Measurements from ENCODE around the gene UHRF2. TPM values are rescaled to one million over a fixed set of nuclear protein-coding genes. Genes with fewer than 3 reads are reported as not detected.

Gene UHRF2
- total RNA-seq, 2 experiments from 2014 or later, result 59.5 to 62.9 TPM

DNA sequence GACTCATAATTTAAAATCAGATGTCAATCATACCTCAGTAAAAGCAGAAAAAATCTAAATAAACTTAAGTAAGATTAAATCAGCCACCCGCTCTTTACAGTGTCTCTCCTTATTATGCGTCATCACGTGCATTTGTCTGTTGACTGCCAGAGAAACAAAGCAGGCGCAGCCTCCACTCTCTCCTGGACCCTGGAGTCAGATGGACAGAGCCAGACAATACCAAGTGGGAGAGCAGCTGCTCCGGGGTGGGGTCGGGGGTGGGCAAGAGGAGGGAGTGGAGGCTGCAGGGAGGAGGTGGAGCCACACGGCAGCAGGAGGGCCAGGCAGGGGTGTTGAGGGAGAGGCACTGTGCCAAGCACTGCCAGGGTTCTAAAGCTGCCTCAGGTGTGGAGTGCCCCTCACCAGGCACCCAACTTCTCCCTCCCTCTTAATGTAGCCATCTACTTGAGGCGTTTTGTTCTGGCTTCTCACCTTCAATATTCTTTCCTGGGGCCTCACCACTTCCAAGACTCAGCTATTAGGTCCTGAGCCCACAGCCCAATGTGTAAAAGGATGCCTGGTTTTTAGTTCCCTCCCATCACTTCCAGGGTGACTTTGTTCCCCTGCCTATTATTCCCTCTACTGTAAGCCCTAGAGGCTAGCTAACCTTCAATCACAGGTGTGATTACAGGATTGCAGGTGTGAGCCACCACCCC lies 136.3 kb downstream of the UHRF2 start:
- Mint-ChIP-seq H3K4me3 (no peak overlapping the region), H3K36me3 (no peaks in the 10 kb centered on the region), H3K27me3 (peaks cover 1% of the 10 kb centered on the region), H3K4me1 (ENCODE audit: low read depth) (no peaks in the 10 kb centered on the region), H3K9me3 (no peaks in the 10 kb centered on the region), H3K27ac (no peak overlapping the region)
- POLR2A ChIA-PET, result no interaction called here
- CTCF ChIA-PET, result no interaction called here
- DNase-seq, result no peak
- intact Hi-C loops (cut with micrococcal nuclease), result no loop called here

DNA sequence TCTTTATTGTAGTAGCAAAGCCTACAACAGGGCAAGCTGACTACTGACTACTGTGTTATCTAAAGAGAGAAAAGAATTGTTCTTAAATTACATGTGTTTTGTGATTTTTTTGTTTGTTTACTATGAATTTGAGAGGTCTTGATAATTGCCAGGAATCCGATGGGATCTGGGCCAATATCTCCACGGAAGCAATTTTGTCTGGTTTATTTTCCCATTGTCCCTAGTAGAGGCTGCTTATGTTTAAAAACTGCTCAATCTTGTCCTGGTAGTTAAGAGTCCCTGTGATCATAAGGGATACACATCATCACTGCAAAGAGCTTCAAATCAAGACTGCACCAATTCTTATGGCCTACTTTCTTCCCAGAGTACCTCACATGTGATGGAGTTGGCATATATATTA lies 138.1 kb downstream of the UHRF2 start:
- no peak for DNase-seq
- intact Hi-C loops (cut with micrococcal nuclease), result no loop called here
- H3K27me3 Mint-ChIP-seq, result peaks cover 1% of the 10 kb centered on the region
- H3K4me1 Mint-ChIP-seq (ENCODE audit: low read depth), result no peaks in the 10 kb centered on the region
- no peaks in the 10 kb centered on the region for H3K36me3 Mint-ChIP-seq
- POLR2A ChIA-PET, result no interaction called here
- no peak overlapping the region for H3K27ac Mint-ChIP-seq
- CTCF ChIA-PET, result no interaction called here
- H3K4me3 Mint-ChIP-seq, result no peak overlapping the region
- no peaks in the 10 kb centered on the region for H3K9me3 Mint-ChIP-seq

DNA sequence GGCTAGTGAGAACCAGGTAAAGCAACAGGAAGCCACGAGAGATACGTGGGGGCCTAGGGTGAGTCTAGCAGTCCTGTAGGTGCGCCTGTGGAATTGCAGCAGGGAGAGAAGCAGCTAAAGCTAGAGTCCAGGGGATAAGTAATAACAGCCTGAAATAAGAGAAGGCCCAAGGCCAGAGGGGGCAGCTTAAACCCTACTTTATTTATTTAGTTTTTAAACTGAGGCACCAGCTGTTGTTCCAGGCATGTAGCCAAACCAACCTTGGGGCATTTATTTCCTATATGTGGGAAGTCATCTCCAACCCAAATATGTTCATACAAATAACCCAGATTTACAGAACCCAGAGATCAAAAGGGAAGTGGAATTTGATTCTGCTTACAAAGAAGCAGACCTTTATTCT lies 139.0 kb downstream of the UHRF2 start:
- DNase-seq, result no peak
- Mint-ChIP-seq H3K27ac (no peak overlapping the region), H3K4me1 (ENCODE audit: low read depth) (no peaks in the 10 kb centered on the region), H3K36me3 (no peaks in the 10 kb centered on the region), H3K27me3 (peaks cover 1% of the 10 kb centered on the region), H3K4me3 (no peak overlapping the region), H3K9me3 (no peaks in the 10 kb centered on the region)
- ChIA-PET POLR2A (interaction anchor here (1.6 kb wide), 1 partner anchor 9 kb away, joined by 3 read pairs; no protein-coding TSS in a partner anchor), CTCF (no interaction called here)
- intact Hi-C loops (cut with micrococcal nuclease), result no loop called here

GRCh38 chr9:6552498-6553121 lies 139.6 kb downstream of the UHRF2 start:
- Mint-ChIP-seq H3K4me3 (no peak overlapping the region), H3K9me3 (no peaks in the 10 kb centered on the region), H3K36me3 (no peaks in the 10 kb centered on the region), H3K27ac (no peak overlapping the region), H3K4me1 (ENCODE audit: low read depth) (no peaks in the 10 kb centered on the region), H3K27me3 (peaks cover 1% of the 10 kb centered on the region)
- POLR2A ChIA-PET, result interaction anchor here (1.6 kb wide), 1 partner anchor 10 kb away, joined by 3 read pairs; no protein-coding TSS in a partner anchor
- intact Hi-C loops (cut with micrococcal nuclease), result no loop called here
- CTCF ChIA-PET, result interaction anchor here (1.1 kb wide), 1 partner anchor 10 kb away, joined by 3 read pairs; no protein-coding TSS in a partner anchor
- DNase-seq, result no peak

GRCh38 chr9:6553866-6554265 lies 140.9 kb downstream of the UHRF2 start:
- no peaks in the 10 kb centered on the region for H3K9me3 Mint-ChIP-seq
- intact Hi-C loops (cut with micrococcal nuclease), result no loop called here
- no peak overlapping the region for H3K27ac Mint-ChIP-seq
- no peak overlapping the region for H3K4me3 Mint-ChIP-seq
- no peaks in the 10 kb centered on the region for H3K36me3 Mint-ChIP-seq
- no peaks in the 10 kb centered on the region for H3K4me1 Mint-ChIP-seq (ENCODE audit: low read depth)
- DNase-seq, result no peak
- POLR2A ChIA-PET, result no interaction called here
- CTCF ChIA-PET, result interaction anchor here (0.6 to 1.0 kb wide), 3 partner anchors 18 to 201 kb away, joined by 4 read pairs; no protein-coding TSS in a partner anchor
- H3K27me3 Mint-ChIP-seq, result peaks cover 1% of the 10 kb centered on the region

Other genes with a start within 250 kb of the UHRF2 start
- not detected for gene IL33, start 197.4 kb upstream of the UHRF2 start, total RNA-seq
- not detected for gene TPD52L3, start 84.8 kb upstream of the UHRF2 start, total RNA-seq
- 1 to 10 TPM; 7.1 to 9.9 TPM for gene GLDC, start 232.5 kb downstream of the UHRF2 start, total RNA-seq

All from activated CD4-positive, alpha-beta memory T cell treated with anti-CD3 and anti-CD28 coated beads for 36 hours (primary cell).